ENCODE data around the gene SMG6.

SMG6 gene

GRCh38 chr17:2214047-2214928 lies 89.3 kb downstream of the SMG6 start:
- no peak for TF ChIP-seq CTCF (IDR thresholded peaks at IDR 0.05; ENCODE audit: extremely low read depth, missing control alignments)
- no peak for DNase-seq (ENCODE audit: low spot score)

- TF ChIP-seq CTCF (IDR thresholded peaks at IDR 0.05; ENCODE audit: extremely low read depth, missing control alignments): no peak
- no peak for DNase-seq (ENCODE audit: low spot score)
Measured at GRCh38 chr17:2213291-2213960, 90.2 kb downstream of the SMG6 start.

- no peak for TF ChIP-seq CTCF (IDR thresholded peaks at IDR 0.05; ENCODE audit: extremely low read depth, missing control alignments)
- no peak for DNase-seq (ENCODE audit: low spot score)
Measured at GRCh38 chr17:2212400-2212981, 91.1 kb downstream of the SMG6 start.

DNA sequence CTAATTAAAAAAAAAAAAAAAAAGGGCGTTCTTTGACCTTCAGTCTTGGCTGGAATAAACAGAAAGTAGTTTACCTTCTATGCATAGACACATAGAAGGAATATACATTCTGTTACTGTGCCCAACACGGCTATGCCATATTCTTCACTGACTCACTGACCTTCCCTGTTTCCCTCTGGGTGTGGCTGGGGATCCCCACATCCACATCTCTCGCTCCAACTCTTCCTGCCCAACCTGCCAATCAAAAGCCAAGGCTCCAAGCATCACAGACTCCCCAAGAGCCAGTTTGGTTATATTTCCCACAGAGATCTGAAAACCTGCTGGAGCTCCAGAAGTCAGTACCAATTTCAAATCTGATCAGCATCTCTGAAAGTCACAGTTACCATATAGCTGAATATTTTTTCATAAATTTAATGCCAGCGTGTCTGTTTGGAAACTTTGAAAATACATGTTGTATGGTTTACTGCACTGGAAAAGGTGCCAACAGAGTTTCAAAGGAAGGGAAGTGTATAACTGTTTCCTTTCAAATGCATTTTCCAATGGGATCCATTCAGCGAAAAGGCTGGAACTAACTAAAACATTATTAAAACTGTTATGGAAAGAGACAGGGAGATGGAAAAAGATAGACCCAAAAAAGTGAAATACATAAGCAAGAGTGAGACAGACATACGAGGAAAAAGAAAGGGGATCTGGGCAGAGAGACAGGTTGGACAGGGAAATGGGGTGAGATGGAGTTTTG lies 91.8 kb downstream of the SMG6 start:
- no peak for TF ChIP-seq CTCF (IDR thresholded peaks at IDR 0.05; ENCODE audit: extremely low read depth, missing control alignments)
- no peak for DNase-seq (ENCODE audit: low spot score)

GRCh38 chr17:2210726-2211125 lies 92.9 kb downstream of the SMG6 start:
- no peak for TF ChIP-seq CTCF (IDR thresholded peaks at IDR 0.05; ENCODE audit: extremely low read depth, missing control alignments)
- DNase-seq (ENCODE audit: low spot score): no peak

GRCh38 chr17:2207815-2208515 lies 95.6 kb downstream of the SMG6 start:
- DNase-seq (ENCODE audit: low spot score): no peak
- TF ChIP-seq CTCF (IDR thresholded peaks at IDR 0.05; ENCODE audit: extremely low read depth, missing control alignments): no peak

All from GM20000 (cell line).